SHP77 treated with DMSO at 0.1 percent for 48 hours (cell line): ENCODE data around the gene GPR183.

Experiments
- DNase-seq: peaks from one replicate; lab custom pipeline; 2025; lab: John Stamatoyannopoulos, UW

GPR183 gene

GRCh38 chr13:99246100-99246499 lies 61.1 kb downstream of the GPR183 start:
- no peak for DNase-seq
